ACHN (cell line): ENCODE measurements around the gene FEZ2.

Experiments
- DNase-seq: peaks from one replicate; pipeline ENCODE4 v3.0.0-alpha.2; 2015
- in situ Hi-C: cut with HindIII; loops from 2 replicates; pipeline ENCODE4 v1.10.0; 2017; ENCODE audit warnings: low sequenced_read_pairs, low pct_ligation_motif_present, low pct_unique_long_range_greater_than_20kb

FEZ2 gene

GRCh38 chr2:36541891-36542595, 55.9 kb downstream of the FEZ2 start:
- no peak for DNase-seq
- in situ Hi-C loops: no loop called here

GRCh38 chr2:36540986-36541754, 56.8 kb downstream of the FEZ2 start:
- in situ Hi-C loops: no loop called here
- no peak for DNase-seq

DNA sequence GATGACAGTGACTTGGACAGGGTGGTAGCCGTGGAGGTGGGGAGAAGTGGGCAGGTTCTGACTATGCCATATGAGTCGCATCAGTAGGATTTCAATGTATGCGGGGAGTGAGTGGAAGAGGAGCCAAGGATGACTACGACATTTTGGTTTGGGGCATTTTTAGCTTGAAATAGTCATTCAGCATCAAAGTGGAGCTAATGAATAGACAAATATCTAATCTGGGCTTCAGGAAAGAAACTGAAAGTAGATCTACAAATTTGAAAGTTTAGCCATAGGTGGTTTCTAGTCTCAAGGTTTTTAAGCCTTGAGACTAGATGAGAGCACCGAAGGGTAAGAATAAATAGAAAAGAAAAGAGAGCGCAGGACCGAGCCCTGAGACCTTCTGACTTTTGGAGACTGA, 58.3 kb downstream of the FEZ2 start:
- peak; percentile 27 for DNase-seq
- in situ Hi-C loops: no loop called here

- no peak for DNase-seq
- in situ Hi-C loops: no loop called here
Observed at GRCh38 chr2:36538335-36538734, 59.6 kb downstream of the FEZ2 start.

GRCh38 chr2:36536776-36537175, 61.2 kb downstream of the FEZ2 start:
- DNase-seq: no peak
- in situ Hi-C loops: no loop called here

- no peak for DNase-seq
- in situ Hi-C loops: no loop called here
Observed at GRCh38 chr2:36535099-36535498, 62.9 kb downstream of the FEZ2 start.

DNA sequence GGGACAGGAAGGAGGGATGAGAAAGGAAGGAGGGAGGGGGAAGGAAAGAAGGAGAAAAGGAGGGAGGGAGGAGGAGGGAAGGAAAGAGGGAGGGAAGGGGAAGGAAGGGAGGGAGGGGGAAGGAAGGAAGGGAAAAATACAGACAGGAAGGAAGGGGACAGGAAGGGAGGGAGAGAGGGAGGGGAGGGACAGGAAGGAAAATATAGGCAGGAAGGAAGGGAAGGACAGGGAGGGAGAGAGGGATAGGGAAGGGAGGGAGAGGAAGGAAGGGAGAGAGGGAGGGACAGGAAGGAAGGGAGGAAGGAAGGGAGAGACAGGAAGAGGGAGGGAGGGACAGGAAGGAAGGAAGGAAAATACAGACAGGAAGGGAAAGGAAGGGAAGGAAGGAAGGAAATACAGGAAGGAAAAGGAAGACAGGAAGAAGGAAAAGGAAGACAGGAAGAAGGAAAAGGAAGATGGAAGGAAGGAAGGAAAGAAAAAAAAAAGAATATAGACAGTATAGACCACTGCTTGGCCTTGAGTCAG, 63.6 kb downstream of the FEZ2 start:
- in situ Hi-C loops: no loop called here
- DNase-seq: no peak

DNA sequence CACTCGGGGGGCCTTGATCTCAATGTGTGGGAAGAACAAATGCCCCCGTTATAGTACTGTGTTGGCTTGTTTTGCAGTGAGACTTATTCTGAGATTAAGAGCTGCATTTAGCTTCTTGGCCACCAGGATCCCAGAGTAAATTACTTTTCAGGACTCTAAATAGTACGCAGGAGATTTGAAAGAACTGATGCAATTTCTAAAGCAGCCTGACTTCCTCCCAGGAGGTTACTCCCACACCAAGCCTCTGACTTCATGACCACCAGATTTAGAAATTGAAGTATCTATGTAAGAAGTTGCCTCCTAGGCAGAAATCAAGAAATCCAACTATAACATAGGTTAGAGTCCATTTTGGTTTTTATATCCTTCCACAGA, 67.0 kb downstream of the FEZ2 start:
- DNase-seq: no peak
- in situ Hi-C loops: no loop called here

DNA sequence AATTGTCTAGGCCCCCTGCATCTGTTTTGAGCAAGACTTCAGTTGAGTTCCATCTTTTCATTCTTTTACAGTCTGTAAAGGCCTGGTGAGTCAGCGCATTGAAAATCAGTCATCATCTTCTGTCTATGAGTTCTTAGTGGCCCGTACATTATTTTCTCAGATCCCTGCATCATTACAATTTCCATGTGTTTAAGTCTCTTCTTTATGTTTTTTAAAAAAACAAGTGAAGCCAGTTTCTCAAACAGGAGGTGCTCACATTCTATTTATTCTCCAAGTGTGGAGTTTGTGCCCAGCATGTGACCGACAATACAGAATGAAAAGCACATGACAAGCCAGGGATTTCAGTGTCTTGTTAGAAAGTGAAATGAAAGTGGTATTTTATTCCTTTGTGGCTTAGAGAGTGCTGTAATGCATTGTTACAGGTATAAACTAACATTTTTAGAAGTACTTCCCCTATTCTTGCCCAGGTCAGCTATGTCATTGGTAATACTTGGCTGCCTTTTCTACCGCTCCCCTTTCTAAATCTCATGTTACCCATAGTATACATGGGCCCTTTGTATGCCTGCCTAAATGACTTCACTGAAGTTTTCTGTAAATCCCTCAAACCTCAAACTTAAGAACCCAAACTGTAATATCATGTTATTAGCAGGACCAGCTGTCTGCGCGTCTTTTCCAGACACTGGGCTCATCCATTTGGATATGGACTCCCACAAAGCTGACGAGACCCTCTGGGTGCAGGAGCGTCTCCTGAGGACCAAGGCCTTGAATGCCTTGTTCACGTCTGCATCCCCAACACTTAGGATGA, 67.6 kb downstream of the FEZ2 start:
- in situ Hi-C loops: no loop called here

GRCh38 chr2:36528766-36529392, 69.1 kb downstream of the FEZ2 start:
- no peak for DNase-seq

More for the DNA sequence above, 67.6 kb downstream of the FEZ2 start:
- no peak for DNase-seq

DNA sequence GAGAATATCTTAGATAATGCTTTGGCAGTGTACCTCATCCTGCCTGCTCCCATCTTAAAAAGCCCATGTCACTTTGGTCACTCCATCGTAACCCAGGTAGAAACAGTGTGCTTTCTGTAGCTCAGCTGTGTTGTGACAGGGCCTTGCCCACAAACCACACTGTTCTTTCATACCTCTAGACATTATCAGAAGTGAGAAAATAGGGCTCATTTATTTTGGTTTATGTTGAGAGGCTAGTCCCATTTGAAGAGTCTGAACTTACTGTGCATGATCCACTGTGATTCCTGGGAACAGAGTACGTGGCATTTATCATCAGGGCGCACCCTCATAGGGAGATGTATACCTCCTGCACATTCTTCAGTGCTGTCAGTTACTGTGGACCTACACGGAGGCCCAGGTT, 69.7 kb downstream of the FEZ2 start:
- in situ Hi-C loops: no loop called here
- DNase-seq: no peak

More at GRCh38 chr2:36528766-36529392, 69.1 kb downstream of the FEZ2 start:
- in situ Hi-C loops: no loop called here

DNA sequence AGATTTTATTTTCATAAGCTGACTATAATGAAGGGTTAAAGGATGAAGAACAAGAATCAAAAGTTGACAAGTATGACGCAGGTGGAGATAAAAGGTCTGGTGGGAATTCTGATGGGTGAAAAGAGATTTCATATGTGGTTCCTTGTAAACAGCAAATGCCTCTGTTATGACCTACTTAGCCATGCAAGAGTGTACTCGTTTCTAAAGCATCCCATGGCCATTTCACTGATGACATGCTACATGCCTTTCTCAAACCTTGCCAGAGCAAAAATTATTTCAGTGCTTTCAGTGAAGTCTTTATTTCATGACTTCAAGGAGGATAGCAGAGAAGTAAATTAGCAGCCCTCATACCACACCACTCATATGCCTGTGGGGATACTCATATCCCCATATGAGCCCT, 71.7 kb downstream of the FEZ2 start:
- DNase-seq: no peak
- in situ Hi-C loops: no loop called here

DNA sequence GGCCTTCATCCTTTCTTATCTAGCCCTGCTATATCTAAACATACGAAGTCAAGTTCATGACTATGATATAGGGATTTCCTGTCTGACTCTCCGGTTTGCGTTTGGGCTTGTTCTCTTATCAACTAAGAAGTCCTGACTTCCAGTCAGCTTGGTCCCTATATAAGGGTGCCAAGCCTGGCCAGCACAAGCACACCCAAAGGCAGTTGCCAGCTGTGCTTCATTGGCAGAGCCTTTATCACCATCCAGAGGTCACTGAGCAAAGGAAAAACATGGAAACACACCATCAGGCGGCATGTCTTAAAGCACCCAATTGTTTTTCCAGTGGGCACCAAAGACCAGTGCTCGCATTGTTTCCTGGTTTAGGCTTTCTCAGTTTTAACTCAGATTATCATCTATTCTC, 72.7 kb downstream of the FEZ2 start:
- no peak for DNase-seq
- in situ Hi-C loops: no loop called here

DNA sequence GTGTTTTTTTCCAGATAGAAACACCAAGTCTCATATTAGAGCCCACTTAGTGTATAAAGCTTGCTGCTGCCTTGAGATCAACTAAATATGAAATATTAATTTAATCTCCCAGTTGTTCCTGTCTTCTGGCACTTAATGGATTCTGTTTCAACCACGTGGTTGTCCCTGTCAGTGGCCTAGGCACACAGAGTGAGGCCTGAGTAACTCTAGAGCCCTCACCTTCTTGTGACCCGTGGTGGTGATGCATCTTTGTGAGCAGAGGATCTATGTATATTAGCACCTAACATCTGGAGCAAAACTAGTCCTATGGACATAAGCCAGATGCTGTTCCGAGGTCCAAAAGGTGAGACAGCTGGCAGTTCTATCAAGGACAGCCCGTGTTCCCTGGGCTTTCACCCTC, 74.8 kb downstream of the FEZ2 start:
- no peak for DNase-seq
- in situ Hi-C loops: no loop called here

- in situ Hi-C loops: no loop called here
- DNase-seq: no peak
Observed at GRCh38 chr2:36520431-36520830, 77.5 kb downstream of the FEZ2 start.

DNA sequence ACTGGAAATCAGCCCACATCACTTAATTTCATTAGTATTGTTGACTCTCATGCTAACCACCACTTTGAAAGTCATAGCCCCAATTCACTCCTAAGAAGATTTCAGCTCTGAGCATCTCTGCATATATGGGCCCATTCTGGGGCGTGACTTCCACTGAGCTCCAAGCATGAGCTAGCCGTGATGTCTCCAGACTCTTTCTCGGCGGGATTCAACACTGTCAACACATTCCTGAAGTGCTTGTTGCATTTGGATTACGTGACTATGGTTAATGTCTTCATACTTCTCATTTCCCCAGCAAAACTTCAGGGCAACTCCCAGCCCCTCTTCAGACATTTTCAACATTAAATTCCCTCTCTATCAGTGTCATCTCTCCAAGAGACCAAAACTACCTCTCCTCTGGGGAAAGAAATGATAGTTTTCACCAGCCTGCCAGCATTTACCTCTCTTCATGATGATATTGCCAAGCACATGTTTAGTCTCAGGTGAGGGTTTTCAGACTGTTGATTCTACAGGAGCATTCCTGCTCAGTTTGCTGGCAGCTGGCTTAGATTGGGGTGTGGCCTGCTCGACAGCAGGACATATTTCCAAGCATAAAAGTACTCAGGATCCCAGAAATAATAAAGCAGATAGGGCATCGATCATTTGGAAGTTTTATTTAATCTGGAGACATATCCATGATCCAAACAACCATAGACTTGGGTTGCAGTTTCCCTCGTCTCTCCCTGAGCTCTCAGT, 81.7 kb downstream of the FEZ2 start:
- in situ Hi-C loops: no loop called here
- no peak for DNase-seq

DNA sequence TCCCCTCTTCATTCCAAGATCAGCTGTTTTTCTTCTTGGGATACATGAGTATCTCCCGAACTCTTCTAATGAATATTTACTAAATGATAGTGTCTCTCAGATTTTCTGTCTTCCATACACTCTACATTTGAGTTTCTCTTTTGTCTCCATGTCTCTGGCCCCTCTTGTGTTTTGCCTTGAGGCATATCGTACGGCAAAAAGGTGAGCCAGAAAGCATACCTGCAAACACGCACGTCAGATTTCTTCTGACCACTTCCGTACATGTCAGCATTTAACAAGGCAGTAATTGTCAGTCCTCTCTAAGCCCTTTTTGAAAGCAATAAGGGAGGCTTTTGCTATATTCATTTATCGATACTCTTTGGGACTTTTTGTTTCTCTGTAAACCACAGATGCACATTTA, 82.4 kb downstream of the FEZ2 start:
- in situ Hi-C loops: no loop called here
- DNase-seq: no peak

GRCh38 chr2:36513661-36514060, 84.3 kb downstream of the FEZ2 start:
- no peak for DNase-seq
- in situ Hi-C loops: no loop called here
